Measurements from ENCODE around the gene RHBDD2.
"Not testable (repeated sequence)": the region's sequence is repeated elsewhere in the genome, so short reads cannot be mapped to it uniquely, and the experiment has no call there.

Gene RHBDD2

DNA sequence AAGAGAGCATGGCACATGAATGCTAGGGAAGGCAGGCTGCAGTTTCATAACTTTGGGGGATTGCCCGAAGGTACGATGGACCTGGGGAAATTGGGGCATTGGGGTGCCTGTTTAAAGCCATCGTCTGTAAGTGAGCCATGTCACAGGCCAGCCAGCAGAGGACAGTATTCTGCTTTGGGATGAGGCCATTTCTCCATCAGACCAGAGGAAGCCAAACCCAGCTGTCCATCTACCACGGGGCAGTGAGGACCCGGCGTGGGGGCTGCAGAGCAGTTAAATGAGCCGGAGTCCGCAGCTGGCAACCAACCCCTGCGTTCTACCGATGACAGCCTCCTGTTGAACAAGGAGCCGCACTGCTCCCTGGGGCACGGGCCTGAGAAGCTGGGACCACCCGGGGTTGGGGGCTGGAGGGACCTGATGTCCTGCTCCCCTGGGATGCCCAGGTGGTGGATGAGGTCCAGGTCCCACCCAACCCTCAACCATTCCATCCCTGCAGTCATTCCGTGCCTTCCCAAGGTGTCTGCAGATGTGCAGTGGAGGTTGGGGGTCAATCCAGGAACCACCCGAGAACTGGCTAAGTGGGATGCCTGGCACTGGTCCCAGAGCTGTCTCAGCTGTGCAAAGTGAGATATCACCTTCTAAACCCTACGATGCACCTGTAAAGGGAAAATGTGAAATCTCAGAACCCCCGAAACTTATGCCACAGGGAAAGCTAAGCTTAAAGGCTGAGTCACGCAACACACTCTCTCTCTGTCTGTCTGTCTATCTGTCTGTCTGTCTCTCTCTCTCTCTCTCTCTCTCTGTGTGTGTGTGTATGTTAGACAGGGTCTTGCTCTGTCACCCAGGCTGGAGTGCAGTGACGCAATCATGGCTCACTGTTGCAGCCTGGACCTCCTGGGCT, 12.1 kb upstream of the RHBDD2 start:
- no peak for FAIRE-seq

DNA sequence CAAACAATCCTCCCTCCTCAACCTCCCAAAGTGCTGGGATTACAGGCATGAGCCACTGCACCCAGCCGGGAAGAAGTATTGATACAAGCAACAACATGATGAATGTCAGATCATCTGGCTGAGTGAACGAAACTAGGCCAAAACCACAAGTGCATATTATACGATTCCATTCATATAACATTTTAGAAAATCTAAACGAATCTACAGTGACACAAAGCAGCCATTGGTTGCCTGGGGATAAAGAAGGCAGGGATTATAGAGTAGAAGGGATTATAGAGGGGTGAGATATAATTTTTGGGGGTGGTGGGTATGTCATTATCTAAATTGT, 11.5 kb upstream of the RHBDD2 start:
- FAIRE-seq = no peak

GRCh38 chr7:75868153-75868552, 10.7 kb upstream of the RHBDD2 start:
- FAIRE-seq = no peak

DNA sequence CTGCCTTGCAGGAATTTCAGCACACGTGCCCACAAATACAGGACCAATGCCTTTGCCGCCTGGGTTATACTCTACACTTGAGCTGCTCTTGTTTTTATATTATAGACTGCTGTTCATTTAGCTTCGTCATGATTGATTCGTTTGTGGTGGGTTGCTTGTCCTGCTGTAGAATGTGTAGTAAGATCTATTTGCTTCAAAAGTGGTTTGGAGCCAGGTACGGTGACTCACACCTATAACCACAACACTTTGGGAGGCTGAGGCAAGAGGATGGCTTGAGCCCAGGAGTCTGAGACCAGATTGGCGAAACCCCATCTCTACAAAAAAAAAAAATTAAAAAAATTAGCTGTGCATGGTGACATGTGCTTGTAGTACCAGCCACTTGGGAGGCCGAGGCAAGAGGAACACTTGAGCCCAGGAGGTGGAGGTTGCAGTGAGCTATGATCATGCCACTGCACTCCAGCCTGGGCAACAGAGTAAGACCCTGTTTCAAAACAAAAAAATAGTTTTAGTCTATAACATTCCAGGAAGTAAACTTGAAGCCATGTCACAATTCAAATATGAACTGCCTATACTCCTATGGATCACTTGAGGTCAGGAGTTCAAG, 9.0 kb upstream of the RHBDD2 start:
- FAIRE-seq = no peak

GRCh38 chr7:75870557-75871161, 8.2 kb upstream of the RHBDD2 start:
- no peak for FAIRE-seq

DNA sequence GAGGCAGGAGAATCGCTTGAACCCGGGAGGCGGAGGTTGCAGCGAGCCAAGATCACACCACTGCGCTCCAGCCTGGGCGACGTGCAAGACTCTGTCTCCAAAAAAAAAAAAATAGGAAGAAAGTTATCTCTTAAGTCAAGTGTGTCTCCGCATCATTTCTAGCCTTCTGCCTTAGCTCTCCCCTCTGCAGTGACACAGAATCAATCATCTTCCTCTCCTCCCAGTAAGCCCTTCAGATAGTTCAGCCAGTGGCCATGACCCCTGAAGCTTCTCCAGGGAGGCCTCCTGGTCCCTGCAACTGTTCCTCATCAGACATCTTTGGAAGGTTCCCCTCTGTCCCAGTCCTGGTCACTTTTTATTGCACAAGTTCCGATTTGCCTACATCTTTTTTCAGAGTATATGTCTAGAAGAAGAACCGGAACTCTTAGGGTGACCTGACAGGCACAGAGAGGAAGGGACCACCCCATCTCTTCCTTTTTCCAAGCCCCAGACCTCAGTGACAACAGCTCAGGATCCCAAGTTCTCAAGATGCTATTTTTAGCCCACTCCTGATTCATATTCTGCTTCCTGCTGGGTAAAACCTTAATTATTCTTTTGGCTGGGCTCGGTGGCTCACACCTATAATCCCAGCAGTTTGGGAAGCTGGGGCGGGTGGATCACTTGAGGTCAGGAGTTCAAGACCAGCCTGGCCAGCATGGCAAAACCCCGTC, 6.6 kb upstream of the RHBDD2 start:
- no peak for FAIRE-seq

GRCh38 chr7:75874180-75874579, 4.7 kb upstream of the RHBDD2 start:
- not testable (repeated sequence) for FAIRE-seq

- no peak for FAIRE-seq
Observed at GRCh38 chr7:75875113-75876080, 3.4 kb upstream of the RHBDD2 start.

DNA sequence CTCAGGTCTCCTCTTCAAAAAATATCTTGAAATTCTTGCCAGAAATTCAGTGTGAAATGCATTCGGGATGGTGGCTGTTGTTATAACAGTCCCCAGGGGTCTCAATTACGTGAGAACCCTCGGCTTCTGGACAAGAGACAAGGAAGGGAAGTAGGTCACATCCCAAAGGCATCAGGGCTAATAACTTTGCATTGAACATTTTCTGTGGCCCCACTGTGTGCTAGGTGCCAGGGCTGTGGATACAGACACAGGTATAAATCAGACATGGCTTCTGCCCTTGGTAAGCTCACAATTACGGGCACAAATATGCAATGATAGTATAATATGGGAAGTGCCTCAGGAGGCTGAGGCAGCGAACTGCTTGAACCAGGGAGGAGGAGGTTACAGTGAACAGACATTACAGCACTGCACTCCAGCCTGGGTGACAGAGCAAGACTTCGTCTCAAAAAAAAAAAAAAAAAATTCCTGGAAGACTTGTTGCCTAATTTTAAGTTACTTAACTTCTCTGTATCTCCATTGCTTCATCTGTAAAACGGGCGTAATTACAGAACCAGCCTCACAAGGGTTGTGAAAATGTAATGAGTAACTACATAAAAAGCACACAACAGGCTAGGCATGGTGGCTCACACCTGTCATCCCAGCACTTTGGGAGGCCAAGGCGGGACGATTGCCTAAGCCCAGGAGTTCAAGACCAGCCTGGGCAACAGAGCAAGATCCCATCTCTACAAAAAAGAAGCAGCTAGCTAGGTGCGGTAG, 2.5 kb upstream of the RHBDD2 start:
- FAIRE-seq = no peak

- FAIRE-seq = no peak
Observed at GRCh38 chr7:75878312-75878768, 494 bp upstream of the RHBDD2 start.

DNA sequence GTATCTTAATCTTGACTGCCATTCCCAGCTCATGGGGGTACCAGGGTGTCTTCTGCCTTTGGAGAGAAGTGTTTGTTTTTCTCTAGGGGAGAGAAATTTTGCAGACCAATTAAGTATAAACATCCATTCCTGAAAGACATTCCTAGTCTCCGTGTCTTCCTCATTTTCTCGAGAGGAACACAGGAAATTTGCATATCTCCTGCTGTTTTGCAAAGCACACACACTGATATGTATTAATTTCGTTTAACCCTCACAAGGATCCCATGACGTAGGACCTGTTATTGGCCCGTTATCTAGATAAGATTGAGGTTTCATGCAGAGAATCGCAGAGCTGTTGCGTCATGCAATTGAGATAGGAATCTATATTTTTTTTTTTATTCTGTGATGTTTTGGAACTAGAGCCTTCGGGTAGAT, 944 bp downstream of the RHBDD2 start:
- FAIRE-seq = no peak

DNA sequence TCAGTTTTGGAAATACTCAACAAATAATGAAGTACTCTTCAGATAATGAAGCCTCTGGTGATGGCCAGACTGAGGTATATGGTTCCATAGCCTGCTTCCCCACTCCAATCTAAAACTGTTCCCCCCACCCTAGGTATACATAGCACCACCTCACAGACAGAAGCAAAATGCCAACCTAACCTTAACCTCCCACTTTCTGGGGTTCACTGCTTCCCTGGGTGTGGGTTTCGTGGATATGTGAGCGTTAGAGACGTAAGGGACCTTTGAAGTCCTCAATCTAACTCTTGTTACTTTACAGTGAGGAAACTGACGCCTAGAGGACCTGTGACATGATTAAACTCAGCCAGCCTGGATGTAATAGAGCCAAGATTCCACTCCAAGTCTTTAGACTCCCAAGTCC, 1.4 kb downstream of the RHBDD2 start:
- no peak for FAIRE-seq

DNA sequence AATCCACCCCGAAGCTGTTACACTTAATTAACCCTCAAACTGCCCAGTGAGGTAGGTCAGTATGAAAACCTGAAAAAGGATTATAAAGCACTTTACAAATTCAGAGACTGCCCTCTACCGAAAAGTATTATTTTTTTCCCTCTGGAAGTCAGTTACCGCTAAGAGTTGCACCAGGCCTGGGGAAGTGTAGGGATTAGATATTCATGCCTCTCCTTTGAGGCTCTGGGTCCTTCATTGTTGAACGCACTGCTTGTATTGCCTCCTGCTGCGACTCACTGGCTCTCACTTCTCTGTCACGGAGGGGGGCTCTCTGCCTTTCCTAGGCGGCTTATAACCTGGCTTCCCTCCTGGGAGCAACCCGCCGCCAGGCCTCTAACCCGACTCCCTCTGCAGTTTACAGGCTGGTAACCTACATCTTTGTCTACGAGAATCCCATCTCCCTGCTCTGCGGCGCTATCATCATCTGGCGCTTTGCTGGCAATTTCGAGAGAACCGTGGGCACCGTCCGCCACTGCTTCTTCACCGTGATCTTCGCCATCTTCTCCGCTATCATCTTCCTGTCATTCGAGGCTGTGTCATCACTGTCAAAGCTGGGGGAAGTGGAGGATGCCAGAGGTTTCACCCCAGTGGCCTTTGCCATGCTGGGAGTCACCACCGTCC, 2.7 kb downstream of the RHBDD2 start:
- no peak for FAIRE-seq

- not testable (repeated sequence) for FAIRE-seq
Observed at GRCh38 chr7:75883265-75883824, 4.5 kb downstream of the RHBDD2 start.

DNA sequence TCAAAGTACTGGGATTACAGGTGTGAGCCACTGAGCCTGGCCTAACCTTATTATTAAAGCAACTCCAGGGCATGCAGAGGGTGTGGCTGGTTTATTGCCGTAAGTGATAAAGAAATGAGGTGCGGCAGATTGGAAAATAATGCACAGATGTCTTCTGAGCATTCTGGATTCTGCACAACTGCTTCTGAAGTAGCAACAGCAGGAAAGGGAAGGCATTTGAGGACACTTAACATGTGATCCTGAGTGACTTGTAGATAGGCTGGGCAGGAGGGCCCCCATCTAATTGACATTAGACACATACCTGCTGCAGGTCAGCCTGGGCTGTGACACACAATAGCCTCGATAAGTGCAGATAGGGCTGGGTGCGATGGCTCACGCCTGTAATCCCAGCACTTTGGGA, 5.6 kb downstream of the RHBDD2 start:
- no peak for FAIRE-seq

- no peak for FAIRE-seq
Observed at GRCh38 chr7:75885036-75885435, 6.2 kb downstream of the RHBDD2 start.

DNA sequence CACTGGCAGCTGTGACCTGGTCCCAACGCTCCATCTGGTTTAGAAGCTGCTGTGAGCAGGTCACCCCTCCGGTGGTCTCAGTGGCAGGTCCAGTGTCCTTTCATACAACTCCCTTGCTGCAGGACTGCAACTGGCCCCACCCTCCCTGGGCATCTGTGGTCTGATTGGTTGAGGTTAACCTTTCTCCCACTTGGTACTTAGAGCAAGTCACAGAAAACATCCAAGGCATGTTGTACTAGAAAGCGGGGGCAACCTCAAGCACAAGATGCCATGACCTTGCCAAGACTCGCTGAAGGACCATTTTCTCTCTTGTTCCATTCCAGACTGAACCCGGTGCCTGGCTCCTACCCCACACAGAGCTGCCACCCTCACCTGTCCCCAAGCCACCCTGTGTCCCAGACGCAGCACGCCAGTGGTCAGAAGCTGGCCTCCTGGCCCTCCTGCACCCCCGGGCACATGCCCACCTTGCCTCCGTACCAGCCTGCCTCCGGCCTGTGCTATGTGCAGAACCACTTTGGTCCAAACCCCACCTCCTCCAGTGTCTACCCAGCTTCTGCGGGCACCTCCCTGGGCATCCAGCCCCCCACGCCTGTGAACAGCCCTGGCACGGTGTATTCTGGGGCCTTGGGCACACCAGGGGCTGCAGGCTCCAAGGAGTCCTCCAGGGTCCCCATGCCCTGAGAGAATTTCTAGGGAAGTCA, 9.0 kb downstream of the RHBDD2 start:
- FAIRE-seq = no peak

GRCh38 chr7:75888464-75889222, 9.8 kb downstream of the RHBDD2 start:
- FAIRE-seq = no peak

Measured in endometrium (tissue), 2 donors.